HL-60 (cell line): ENCODE data around the gene CRABP2.

Experiments used
- GABPA ChIP-seq: IDR thresholded peaks from 2 replicates; pipeline ENCODE4 v1.6.1; 2012; ENCODE audit warnings: low read depth
- TF ChIP-seq, protein P1 (sequence below): IDR thresholded peaks from one replicate; pipeline ENCODE4 v1.5.1; 2011; ENCODE audit warnings: low read length, control low read depth, inconsistent platforms; ENCODE audit not compliant: insufficient read depth

DNA sequence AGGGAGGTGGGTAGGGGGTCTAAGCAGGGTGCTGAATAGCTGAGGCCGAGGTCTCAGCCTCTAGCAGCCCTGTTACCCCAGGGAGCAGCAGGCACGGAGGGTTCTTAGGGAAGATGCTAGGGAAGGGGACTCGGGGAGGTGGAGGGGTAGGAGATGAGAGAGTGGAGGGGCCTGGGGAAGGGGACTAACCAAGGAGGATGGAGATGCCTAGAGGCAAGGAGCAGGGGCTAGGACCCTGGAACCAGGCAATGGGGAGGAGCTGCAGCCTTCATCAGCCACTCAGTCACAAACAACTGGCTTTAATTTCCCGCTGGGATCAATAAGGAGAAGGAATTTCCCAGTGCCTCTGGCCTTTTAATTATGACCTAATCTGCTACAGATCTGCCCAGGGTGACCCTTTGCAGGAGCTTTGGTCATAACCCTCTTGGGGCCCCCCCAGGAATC lies 2.9 kb upstream of the CRABP2 start:
- TF ChIP-seq, protein P1, sequence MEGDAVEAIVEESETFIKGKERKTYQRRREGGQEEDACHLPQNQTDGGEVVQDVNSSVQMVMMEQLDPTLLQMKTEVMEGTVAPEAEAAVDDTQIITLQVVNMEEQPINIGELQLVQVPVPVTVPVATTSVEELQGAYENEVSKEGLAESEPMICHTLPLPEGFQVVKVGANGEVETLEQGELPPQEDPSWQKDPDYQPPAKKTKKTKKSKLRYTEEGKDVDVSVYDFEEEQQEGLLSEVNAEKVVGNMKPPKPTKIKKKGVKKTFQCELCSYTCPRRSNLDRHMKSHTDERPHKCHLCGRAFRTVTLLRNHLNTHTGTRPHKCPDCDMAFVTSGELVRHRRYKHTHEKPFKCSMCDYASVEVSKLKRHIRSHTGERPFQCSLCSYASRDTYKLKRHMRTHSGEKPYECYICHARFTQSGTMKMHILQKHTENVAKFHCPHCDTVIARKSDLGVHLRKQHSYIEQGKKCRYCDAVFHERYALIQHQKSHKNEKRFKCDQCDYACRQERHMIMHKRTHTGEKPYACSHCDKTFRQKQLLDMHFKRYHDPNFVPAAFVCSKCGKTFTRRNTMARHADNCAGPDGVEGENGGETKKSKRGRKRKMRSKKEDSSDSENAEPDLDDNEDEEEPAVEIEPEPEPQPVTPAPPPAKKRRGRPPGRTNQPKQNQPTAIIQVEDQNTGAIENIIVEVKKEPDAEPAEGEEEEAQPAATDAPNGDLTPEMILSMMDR, result no peak
- no peak for TF ChIP-seq GABPA
